Measurements from ENCODE around the gene ENTREP3. TPM values are rescaled to one million over a fixed set of nuclear protein-coding genes. Genes with fewer than 3 reads are reported as not detected.
"Not testable (repeated sequence)": the region's sequence is repeated elsewhere in the genome, so short reads cannot be mapped to it uniquely, and the experiment has no call there.

ENTREP3 gene
- total RNA-seq, 4 donors from 2014 or later, result 8.7 to 13.4 (median 11.9) TPM

GRCh38 chr1:155296661-155297060 lies 41.4 kb upstream of the ENTREP3 start:
- ATAC-seq (ENCODE audit: low FRiP score) (no peak), DNase-seq (ENCODE audit: low spot score) (no peak)
- TF ChIP-seq CTCF (IDR thresholded peaks at IDR 0.05), result no peak

GRCh38 chr1:155295942-155296267 lies 40.6 kb upstream of the ENTREP3 start:
- DNase-seq (ENCODE audit: low spot score), result no peak
- no peak for ATAC-seq (ENCODE audit: low FRiP score)
- TF ChIP-seq CTCF (IDR thresholded peaks at IDR 0.05), result no peak

GRCh38 chr1:155295183-155295941 lies 40.1 kb upstream of the ENTREP3 start:
- DNase-seq (ENCODE audit: low spot score) (no peak), ATAC-seq (ENCODE audit: low FRiP score) (peak; percentile 38)
- TF ChIP-seq CTCF (IDR thresholded peaks at IDR 0.05), result no peak

- peak; percentile 28 for ATAC-seq (ENCODE audit: low FRiP score)
- TF ChIP-seq CTCF (IDR thresholded peaks at IDR 0.05), result no peak
- DNase-seq (ENCODE audit: low spot score), result no peak
These were observed 39.4 kb upstream of the ENTREP3 start for GRCh38 chr1:155294520-155295182.

- ATAC-seq (ENCODE audit: low FRiP score) (no peak), DNase-seq (ENCODE audit: low spot score) (no peak)
- TF ChIP-seq CTCF (IDR thresholded peaks at IDR 0.05), result no peak
These were observed 37.9 kb upstream of the ENTREP3 start for GRCh38 chr1:155293086-155293749.

GRCh38 chr1:155291006-155291405 lies 35.7 kb upstream of the ENTREP3 start:
- DNase-seq (ENCODE audit: low spot score); ATAC-seq (ENCODE audit: low FRiP score): not testable (repeated sequence)

GRCh38 chr1:155287987-155288543 lies 32.8 kb upstream of the ENTREP3 start:
- no peak for DNase-seq (ENCODE audit: low spot score)
- TF ChIP-seq CTCF (IDR thresholded peaks at IDR 0.05), result no peak
- no peak for ATAC-seq (ENCODE audit: low FRiP score)

Data from omental fat pad (tissue), 4 donors.